Activated CD8-positive, alpha-beta memory T cell treated with anti-CD3 and anti-CD28 coated beads for 24 hours (primary cell): Measurements from ENCODE around the gene FXYD7.
"Not testable (repeated sequence)": the region's sequence is repeated elsewhere in the genome, so short reads cannot be mapped to it uniquely, and the experiment has no call there.

Experiments
- DNase-seq: peaks from one replicate; pipeline ENCODE4 v3.0.0-alpha.2; 2020

The FXYD7 gene

GRCh38 chr19:35167251-35168119 is 24.4 kb downstream of the FXYD7 start:
- peak; percentile 54 for DNase-seq

DNA sequence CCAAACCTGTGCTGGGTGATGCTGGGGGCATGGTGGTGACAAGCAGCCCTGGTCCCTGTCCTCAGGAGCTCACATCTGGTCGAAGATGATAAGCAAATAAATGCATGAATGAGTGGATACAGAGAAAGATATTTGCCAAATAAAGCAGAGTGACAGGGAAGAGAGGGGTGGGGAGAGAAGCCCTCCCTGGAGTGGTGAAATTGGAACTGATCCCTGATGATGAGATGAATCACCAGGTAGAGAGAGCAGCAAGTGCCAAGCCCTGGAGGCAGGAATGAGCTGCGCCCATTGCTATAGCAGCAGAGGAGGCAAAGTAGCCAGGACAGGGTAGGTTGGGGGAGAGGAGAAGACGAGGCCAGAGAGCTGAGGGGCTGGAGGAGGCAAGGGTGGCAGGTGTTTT is 25.1 kb downstream of the FXYD7 start:
- DNase-seq = no peak

DNA sequence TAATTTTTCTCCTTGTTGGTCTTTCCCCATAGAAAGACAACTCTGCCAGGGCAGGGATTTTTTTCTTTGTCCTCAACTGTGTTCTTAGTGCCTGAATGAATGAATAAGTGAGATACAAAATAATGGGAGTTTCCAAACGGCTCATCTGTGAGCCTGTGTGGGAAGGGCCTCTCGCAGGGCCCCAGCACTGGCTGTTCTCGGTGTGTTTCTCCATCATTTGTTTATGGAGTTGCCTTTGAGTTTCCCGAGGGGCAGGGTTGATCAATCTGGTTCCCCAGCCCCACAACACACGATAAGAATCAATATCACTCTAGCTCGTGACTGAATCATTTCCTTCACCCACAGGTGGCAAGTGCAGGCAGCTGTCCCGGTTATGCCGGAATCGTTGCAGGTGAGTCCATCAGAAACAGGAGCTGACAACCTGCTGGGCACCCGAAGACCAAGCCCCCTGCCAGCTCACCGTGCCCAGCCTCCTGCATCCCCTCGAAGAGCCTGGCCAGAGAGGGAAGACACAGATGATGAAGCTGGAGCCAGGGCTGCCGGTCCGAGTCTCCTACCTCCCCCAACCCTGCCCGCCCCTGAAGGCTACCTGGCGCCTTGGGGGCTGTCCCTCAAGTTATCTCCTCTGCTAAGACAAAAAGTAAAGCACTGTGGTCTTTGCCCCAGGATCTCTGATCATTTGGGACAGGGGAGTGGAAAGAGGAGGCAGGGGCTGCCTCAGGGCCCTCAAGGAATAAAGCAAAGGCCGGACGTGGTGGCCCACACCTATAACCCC is 26.4 kb downstream of the FXYD7 start:
- DNase-seq = peak; percentile 53

DNA sequence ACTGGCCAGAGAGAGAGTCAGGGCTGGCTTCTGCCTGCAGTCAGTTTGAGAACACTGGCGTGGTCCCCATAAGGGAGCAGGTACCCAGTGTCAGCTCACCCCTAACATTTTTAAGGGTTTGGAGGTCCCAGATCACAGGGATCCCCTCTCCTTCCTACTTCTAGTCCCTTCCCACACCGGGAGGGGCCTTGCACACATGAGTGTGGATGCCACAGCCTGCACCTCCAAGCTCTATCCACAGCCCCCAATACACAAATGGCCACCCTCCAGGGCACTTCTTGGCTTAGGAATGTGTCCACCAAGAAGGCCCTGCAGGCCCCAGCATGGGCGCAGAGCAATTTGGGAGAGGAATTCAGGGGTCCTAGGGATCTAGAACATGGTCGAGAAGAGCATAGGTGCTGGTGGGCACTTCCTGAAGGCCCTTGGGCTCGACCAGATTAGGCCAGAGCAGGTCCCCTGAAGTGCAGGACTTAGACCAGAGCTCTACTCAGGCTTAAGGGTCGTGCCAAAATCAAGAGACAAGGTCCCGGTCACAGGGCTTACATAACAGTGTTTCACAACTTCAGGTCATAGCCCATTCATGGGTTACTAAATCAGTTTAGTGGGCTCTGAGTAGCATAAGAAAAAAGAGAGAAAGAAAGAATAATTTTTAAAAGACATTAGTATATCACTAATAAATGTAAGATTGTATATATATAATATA is 27.5 kb downstream of the FXYD7 start:
- DNase-seq = peak; percentile 59

GRCh38 chr19:35171730-35172129 is 28.7 kb downstream of the FXYD7 start:
- no peak for DNase-seq

GRCh38 chr19:35174226-35174625 is 31.2 kb downstream of the FXYD7 start:
- DNase-seq = no peak

- peak; percentile 13 for DNase-seq
Measured at GRCh38 chr19:35176181-35176570, 33.1 kb downstream of the FXYD7 start.

DNA sequence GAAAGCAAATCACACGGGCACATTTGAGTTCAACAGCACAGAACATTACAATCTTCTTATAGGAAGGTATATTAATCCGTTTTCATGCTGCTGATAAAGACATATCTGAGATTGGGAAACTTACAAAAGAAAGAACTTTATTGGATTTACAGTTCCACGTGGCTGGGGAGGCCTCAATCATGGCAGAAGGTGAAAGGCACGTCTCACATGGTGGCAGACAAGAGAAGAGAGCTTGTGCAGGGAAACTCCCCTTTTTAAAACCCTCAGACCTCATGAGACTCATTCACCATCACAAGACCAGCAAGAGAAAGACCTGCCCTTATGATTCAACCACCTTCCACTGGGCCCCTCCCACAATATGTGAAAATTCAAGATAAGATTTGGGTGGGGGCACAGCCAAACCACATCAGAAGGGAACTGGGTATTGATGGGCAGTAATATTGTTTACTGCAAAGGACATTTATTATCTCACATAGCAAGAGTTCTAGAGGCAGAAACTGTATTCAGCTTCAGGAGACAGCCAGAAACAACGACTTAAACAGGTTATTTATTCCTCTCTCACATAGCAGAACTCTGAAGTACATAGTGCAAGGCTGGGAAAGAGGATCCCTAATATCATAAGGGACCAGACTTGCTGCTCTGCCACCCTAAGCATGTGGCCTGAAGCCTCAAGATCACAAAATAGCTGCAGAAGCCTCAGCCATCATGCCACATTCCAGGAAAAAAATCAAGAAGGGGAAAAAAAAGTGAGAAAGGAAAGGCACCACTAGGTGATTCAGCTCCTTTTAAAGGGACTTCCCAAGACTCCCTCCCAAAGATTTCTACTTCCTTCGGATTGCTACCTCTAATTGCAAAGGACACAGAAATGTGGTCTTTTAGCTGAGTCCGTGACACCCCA is 34.6 kb downstream of the FXYD7 start:
- DNase-seq = peak; percentile 35

DNA sequence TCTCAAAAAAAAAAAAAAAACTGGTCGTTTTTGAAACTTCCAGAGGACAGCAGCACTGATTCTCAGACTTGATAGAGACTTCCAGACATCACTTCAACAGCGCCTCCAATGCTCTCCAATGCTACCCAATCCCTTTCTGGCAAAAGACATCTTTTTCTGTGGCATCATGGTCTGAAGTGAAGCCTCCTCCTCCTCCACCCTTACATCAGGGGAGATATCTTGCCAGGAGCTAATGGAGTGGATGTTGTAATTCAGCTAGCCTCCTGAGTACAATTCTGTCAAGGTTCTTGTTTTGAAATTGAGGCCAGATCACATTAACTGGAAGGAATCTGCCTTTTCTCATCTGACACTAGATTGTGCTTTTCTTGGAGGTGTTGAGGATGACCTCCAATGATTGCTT is 35.6 kb downstream of the FXYD7 start:
- DNase-seq = no peak

- DNase-seq = peak; percentile 41
Measured at GRCh38 chr19:35179830-35180229, 36.8 kb downstream of the FXYD7 start.

DNA sequence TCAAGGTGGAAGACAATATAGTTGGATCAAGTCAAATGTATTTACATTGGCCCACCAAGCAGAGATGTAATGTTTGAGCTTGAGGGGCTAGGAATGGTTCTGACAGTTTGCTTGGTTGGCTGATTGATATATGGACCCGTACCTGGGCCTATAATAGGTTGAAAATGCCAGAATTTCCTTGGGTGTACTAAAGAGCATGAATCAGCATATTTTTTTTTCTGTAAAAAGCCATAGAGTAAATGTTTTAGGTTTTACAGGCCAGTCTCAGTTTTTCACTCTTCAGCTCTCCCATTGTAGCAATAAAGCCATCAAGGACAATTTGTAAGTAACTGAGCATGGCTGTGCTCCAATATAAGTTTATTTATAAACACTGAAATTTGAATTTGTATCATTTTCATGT is 38.3 kb downstream of the FXYD7 start:
- DNase-seq = no peak

DNA sequence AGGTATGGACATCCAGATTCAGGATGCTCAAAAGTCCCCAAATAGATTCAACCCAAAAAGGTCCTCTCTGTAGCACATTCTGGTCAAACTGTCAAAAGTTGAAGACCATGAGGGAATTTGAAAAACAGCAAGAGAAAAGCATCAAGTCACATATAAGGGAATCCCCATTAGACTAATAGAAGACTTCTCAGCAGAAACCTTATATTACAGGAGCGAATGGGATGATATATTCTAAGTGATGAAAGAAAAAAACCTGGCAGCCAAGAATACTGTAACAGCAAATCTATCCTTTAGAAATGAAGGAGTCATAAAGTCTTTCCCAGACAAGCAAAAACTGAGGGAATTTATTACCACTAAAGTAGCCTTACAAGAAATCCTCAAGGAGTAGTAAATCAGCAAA is 41.2 kb downstream of the FXYD7 start:
- DNase-seq = no peak

DNA sequence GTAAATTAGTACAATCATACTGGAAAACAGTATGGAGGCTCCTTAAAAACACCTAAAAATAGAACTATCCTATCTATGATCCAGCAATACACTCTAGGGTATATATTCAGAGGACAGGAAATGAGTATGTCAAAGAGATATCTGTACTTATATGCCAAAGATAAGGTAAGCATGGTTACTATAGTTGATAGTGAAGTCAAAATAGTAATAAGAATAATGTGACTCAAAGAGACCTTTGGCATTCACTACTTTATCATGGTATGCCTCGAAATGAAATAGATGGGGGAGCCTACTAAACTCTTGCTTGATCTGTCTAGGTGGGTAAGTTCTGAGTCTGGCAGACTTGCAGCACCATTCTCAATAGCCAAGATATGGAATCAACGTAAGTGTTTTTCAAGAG is 41.8 kb downstream of the FXYD7 start:
- no peak for DNase-seq

- DNase-seq = no peak
Measured at GRCh38 chr19:35194012-35194984, 51.2 kb downstream of the FXYD7 start.

DNA sequence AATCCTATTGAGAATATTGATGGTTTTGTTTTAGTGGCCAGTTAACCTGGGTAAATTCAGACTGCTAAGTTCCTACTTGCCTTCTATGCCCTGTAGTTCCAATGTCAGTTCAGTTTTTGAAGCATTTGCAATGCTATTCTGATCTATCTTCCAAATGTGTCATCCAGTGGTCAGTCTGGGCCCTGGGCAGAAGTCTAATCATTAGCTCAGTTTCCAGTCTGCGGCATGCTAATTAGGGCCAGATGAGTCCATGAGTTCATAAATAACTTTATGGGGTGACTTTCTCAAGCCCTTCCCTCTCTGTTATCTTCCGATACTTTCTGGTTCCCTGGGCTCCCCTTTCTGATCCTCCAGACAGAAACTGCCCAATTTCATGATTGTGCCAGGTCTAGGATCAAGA is 52.8 kb downstream of the FXYD7 start:
- no peak for DNase-seq

DNA sequence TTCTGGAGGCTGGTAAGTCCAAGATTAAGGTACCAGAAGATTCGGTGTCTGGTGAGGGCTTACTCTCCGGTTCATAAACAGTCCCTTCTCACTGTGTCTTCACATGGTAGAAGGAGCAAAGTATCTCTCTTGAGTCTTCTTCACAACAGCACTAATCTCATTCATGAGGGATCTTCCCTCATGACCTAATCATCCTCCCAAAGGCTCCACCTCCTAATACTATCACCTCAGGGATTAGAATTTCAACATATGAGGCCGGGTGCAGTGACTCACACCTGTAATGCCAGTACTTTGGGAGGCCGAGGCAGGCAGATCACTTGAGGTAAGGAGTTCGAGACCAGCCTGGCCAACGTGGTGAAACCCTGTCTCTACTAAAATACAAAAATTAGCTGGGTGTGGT is 53.8 kb downstream of the FXYD7 start:
- DNase-seq = not testable (repeated sequence)

DNA sequence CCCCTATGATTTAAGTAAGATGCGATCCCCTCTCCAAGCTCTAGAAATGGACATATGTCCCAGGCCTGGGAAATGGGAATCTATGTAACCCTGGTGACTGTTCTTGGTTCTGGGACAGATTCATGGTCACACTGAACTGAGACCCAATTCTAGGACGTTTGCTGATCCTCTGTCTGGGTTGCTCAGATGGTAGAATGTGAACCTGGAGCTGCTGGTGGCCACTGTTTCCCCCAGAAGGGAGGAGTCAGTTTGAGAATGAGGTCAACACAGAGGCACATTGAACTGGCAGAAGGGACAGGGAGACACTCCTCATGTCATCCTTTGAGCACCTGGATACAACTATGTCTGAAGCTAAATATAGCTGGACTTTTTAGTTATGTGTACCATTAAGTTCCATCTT is 56.4 kb downstream of the FXYD7 start:
- no peak for DNase-seq

GRCh38 chr19:35202722-35203688 is 60.0 kb downstream of the FXYD7 start:
- DNase-seq = no peak
